ENCODE data around the gene LCNL1.
A peak's percentile ranks its signal among the peaks of the same experiment; 100 is the strongest.
"Not testable (repeated sequence)": the region's sequence is repeated elsewhere in the genome, so short reads cannot be mapped to it uniquely, and the experiment has no call there.

Gene LCNL1

GRCh38 chr9:137004285-137004684 is 21.5 kb downstream of the LCNL1 start:
- H3K4me3 ChIP-seq (ENCODE audit: low read depth, low read length): not testable (repeated sequence)
- TF ChIP-seq, protein P1, sequence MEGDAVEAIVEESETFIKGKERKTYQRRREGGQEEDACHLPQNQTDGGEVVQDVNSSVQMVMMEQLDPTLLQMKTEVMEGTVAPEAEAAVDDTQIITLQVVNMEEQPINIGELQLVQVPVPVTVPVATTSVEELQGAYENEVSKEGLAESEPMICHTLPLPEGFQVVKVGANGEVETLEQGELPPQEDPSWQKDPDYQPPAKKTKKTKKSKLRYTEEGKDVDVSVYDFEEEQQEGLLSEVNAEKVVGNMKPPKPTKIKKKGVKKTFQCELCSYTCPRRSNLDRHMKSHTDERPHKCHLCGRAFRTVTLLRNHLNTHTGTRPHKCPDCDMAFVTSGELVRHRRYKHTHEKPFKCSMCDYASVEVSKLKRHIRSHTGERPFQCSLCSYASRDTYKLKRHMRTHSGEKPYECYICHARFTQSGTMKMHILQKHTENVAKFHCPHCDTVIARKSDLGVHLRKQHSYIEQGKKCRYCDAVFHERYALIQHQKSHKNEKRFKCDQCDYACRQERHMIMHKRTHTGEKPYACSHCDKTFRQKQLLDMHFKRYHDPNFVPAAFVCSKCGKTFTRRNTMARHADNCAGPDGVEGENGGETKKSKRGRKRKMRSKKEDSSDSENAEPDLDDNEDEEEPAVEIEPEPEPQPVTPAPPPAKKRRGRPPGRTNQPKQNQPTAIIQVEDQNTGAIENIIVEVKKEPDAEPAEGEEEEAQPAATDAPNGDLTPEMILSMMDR (IDR thresholded peaks at IDR 0.05; ENCODE audit: low read depth, low read length): peak; percentile 33; the same call in 1 of the 2 replicates

GRCh38 chr9:137006116-137007003 is 23.6 kb downstream of the LCNL1 start:
- TF ChIP-seq, protein P1 (IDR thresholded peaks at IDR 0.05; ENCODE audit: low read depth, low read length): no peak
- no peak overlapping the region for H3K4me3 ChIP-seq (ENCODE audit: low read depth, low read length)

- TF ChIP-seq, protein P1 (IDR thresholded peaks at IDR 0.05; ENCODE audit: low read depth, low read length): no peak
These were observed 24.5 kb downstream of the LCNL1 start for GRCh38 chr9:137007108-137007815.

GRCh38 chr9:137007816-137008270 is 25.1 kb downstream of the LCNL1 start:
- H3K4me3 ChIP-seq (ENCODE audit: low read depth, low read length): no peak overlapping the region
- TF ChIP-seq, protein P1 (IDR thresholded peaks at IDR 0.05; ENCODE audit: low read depth, low read length): no peak

More at GRCh38 chr9:137007108-137007815, 24.5 kb downstream of the LCNL1 start:
- no peak overlapping the region for H3K4me3 ChIP-seq (ENCODE audit: low read depth, low read length)

- TF ChIP-seq, protein P1 (IDR thresholded peaks at IDR 0.05; ENCODE audit: low read depth, low read length): no peak
- no peak overlapping the region for H3K4me3 ChIP-seq (ENCODE audit: low read depth, low read length)
These were observed 25.5 kb downstream of the LCNL1 start for GRCh38 chr9:137008312-137008711.

GRCh38 chr9:137009217-137009616 is 26.4 kb downstream of the LCNL1 start:
- H3K4me3 ChIP-seq (ENCODE audit: low read depth, low read length): no peak overlapping the region
- TF ChIP-seq, protein P1 (IDR thresholded peaks at IDR 0.05; ENCODE audit: low read depth, low read length): no peak

Measured in WI38 (cell line).